MG63 (cell line): ENCODE data around the gene HNF1B. TPM values are rescaled to one million over a fixed set of nuclear protein-coding genes. Genes with fewer than 3 reads are reported as not detected.
A peak's percentile ranks its signal among the peaks of the same experiment; 100 is the strongest.

Experiments
- DNase-seq: peaks from one replicate; pipeline ENCODE4 v3.0.0-alpha.2; 2020
- H3K27me3 ChIP-seq: fragments of 250-450 bp; sonication (Bioruptor Pico); 2 replicates; pipeline ENCODE4 v1.5.1; 2020; ENCODE audit warnings: mild to moderate bottlenecking, moderate library complexity
- H3K36me3 ChIP-seq: fragments of 250-450 bp; sonication (Bioruptor Pico); 2 replicates; pipeline ENCODE4 v1.5.1; 2020; ENCODE audit warnings: mild to moderate bottlenecking, moderate library complexity
- H3K4me3 ChIP-seq: fragments of 250-450 bp; sonication (Bioruptor Pico); 2 replicates; pipeline ENCODE4 v1.5.1; 2020; ENCODE audit warnings: mild to moderate bottlenecking, moderate library complexity
- H3K9me3 ChIP-seq: fragments of 250-450 bp; sonication (Bioruptor Pico); 2 replicates; pipeline ENCODE4 v1.5.1; 2020; ENCODE audit warnings: mild to moderate bottlenecking, moderate library complexity
- total RNA-seq: library from RNA; depleted of rRNA; stranded (reverse); fragments of >200 nt; shearing (Covaris generic); gene quantifications from 2 replicates; pipeline ENCODE4 v1.2.3, GENCODE V29; 2014; ENCODE audit warnings: low replicate concordance

Gene HNF1B
- total RNA-seq, 1 experiment from 2014 or later = not detected

DNA sequence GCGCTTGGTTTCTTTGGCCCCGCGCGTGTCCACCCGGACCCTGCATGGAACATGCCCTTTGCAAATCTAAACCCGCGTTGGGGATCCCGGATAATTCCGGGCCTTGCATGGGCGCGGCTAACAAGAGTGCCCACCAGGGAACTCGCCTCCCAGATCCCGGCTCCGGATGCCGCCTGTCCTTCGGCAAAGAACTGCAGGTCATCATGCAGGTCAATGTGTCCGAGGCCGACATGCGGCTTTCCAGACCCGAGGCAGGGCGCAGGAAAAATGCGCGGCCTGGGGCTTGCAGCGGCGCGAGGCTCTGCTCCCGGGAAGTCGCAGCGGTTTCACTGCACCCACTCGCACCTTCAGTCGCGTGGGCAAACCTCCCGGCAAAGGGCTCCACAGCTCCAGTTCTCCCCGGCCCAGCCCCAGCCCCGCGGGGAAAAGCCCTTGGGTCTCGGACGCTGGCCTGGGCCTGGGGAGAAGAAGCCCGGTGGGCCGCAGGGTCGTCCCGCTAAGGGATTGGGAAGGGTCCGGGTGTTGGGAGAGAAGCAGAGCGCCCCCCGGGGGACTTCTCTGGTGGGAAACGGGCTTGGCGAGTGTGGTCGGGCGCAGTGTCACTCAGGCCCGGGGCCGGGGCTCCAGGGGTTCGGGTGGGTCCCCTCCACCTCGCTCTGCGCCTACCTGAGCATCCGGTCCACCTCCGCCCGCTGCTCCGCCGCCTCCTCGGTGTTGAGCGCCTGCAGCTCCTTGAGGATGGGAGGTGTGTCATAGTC lies 805 bp downstream of the HNF1B start:
- DNase-seq = no peak
- Histone ChIP-seq H3K27me3 (peaks cover 39% of the 10 kb centered on the region), H3K4me3 (no peak overlapping the region)

DNA sequence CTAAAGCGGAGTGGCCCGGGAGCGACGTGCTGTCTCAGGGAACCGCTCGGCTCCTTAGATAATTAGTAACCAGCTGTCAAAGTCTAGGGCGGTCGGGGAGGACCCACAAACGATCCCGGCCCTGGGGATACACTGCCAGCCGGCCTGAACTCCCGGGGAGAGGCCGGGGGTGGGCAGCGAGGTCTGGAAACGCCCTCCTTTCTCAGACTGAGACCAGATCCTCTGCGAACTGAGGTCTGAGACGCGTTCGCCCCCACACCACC lies 1.3 kb downstream of the HNF1B start:
- DNase-seq = no peak
- peaks cover 39% of the 10 kb centered on the region for H3K27me3 ChIP-seq

More for the DNA sequence above, 805 bp downstream of the HNF1B start:
- Histone ChIP-seq H3K9me3 (no peaks in the 10 kb centered on the region), H3K36me3 (no peaks in the 10 kb centered on the region)

DNA sequence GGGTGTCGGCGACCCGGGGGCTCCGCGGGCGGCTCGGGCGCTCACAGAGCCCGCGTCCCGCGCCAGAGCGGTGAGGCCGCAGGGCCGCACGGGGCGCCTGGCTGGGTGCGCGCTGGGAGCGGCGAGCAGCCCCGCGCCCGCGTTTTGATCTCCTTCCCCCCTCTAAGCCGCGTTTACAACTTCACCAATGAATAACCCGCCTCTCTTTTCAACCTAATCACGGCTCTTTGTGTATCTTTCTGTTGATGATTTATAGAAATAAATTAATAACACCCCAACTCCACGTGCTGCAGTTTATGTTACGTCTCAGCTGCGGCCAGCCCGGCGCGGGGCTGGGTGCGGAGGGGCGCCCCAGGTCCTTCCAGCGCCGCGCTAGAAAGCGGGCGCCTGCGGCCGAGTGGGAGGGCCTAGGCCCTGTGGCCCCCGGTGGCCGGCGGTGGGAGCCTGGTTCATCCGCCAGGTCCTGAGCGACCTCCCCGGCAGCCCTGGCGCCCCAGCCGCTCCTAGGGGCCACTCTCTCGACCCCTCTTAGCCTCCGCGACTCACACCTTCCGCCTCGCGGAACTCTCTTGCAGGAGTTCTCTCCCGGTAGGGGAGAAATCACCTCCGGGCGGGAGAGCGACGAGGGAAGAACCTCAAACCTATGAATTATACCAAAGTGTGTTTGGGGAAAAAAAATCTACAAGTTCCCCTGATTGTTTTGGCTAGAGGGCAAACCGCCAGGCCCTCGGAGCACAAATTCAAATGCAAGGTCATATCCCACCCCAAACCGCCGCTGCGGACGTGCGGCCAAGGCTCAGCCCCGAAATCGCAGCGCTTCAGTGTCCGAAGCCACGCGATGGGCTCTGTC lies 1.9 kb downstream of the HNF1B start:
- H3K9me3 ChIP-seq = no peaks in the 10 kb centered on the region
- no peak for DNase-seq
- peaks cover 40% of the 10 kb centered on the region for H3K27me3 ChIP-seq
- no peaks in the 10 kb centered on the region for H3K36me3 ChIP-seq
- H3K4me3 ChIP-seq = peak overlapping the region; percentile 53

More for the DNA sequence above, 1.3 kb downstream of the HNF1B start:
- Histone ChIP-seq H3K36me3 (no peaks in the 10 kb centered on the region), H3K9me3 (no peaks in the 10 kb centered on the region), H3K4me3 (no peak overlapping the region)

DNA sequence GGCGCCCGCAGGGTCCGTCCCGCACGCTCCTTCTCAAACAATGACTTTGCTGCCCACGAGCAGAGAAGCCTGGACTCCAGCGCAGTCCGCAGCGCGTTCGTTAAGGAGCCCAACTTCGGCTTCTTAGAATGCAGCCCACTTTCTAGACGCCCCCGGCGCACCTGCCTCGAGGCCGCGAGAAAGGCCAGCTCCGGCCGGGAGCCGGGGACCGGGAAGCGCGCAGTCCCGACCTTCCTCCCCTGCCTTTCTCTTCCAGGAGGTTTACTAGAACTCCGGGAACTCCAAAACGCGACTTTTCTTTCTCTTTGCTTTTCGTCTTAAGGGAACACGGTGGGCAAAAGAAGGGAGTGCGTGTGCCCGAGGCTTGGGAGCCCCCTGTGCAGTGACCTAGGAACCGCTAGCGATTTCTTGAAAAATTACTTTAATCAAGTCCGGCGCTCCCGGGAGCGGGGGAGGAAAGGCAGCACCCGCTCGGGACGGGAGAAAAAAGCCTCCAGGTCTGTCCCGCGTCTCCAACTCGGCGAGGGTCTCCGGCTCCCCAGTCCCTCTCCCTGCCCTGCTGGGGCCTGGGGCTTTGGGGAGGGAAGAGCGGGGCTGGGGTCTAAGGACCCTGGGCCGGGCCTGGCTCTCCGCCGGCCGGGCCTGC lies 2.6 kb downstream of the HNF1B start:
- no peaks in the 10 kb centered on the region for H3K9me3 ChIP-seq
- H3K36me3 ChIP-seq = no peaks in the 10 kb centered on the region
- peak overlapping the region; percentile 53 for H3K4me3 ChIP-seq
- DNase-seq = peak; percentile 36
- peaks cover 36% of the 10 kb centered on the region for H3K27me3 ChIP-seq

DNA sequence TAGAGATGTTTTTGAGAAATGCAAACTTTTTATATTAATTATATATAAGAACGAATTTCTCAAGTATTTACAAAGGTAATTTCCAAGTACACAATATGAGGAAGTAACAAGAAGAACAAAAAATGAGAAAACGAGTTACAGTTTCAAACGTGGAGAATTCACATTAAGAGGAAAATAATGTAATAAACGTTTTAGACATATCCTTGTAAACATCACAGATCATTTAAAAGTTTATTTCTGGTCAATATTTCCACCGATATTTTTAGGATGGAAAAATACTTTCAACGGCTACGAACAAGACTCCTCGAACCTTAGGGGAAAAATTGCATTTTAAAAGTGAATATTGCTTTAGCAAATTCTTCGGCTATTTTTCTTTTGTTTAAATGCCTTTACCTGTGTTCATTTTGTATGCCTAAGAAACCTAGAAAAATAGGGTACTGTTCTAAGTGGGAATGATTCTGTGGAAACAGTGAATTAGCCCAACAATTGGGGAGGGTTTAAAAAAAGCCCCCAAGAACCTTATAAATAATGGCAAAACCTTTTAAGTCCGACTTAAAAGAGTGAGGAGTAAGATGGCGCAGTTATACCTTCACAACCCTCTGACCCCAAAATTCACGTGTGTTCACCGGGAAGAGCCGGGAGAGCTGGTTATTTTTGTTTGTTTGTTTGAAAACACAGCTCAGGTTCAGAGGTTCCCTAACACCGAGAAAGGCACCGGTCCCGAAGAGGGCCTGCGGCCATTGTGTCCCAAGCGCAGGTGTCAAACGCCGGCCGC lies 3.3 kb downstream of the HNF1B start:
- H3K27me3 ChIP-seq = peaks cover 36% of the 10 kb centered on the region
- H3K4me3 ChIP-seq = peak overlapping the region; percentile 53
- DNase-seq = no peak
- H3K36me3 ChIP-seq = no peaks in the 10 kb centered on the region
- H3K9me3 ChIP-seq = no peaks in the 10 kb centered on the region

DNA sequence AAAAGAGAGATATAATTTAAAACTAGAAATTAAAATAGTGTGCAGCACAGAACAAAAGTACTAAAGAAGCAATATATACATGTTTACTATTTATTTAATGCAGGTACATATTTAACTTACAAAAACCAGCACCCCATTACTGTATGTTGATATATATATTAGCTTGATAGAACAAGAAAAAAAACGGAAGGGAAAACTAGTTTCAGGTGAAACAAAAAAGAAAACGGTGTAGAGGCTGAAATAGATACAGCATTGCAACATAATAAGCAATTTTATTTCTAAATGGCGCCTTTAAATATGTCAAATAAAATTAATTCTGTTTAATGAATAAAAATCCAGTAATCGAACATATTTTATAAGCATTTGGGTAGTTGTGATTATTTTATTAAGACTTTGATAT lies 3.9 kb downstream of the HNF1B start:
- no peak for DNase-seq
- Histone ChIP-seq H3K9me3 (no peaks in the 10 kb centered on the region), H3K36me3 (no peaks in the 10 kb centered on the region), H3K27me3 (peaks cover 36% of the 10 kb centered on the region), H3K4me3 (no peak overlapping the region)

DNA sequence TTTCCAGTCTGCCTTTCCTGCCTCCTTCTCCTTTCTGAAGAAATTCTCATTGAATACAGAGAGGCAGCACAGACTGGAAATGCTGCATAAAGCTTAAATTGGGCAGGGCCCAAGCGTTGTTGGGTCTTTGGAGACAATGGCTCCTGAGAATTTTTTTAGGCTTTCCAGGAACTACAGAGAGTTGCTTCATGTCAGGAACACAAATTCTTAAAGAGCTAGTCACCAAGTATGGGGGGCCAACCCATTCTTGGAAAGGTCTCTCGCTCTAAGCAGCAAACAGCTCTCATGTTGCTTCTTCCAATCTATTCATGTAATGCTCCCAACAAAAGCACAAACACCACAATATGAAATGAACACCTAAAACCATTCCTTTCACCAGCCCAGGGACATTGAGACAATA lies 6.9 kb downstream of the HNF1B start:
- H3K9me3 ChIP-seq = no peaks in the 10 kb centered on the region
- peaks cover 33% of the 10 kb centered on the region for H3K27me3 ChIP-seq
- no peak overlapping the region for H3K4me3 ChIP-seq
- no peak for DNase-seq
- no peaks in the 10 kb centered on the region for H3K36me3 ChIP-seq

DNA sequence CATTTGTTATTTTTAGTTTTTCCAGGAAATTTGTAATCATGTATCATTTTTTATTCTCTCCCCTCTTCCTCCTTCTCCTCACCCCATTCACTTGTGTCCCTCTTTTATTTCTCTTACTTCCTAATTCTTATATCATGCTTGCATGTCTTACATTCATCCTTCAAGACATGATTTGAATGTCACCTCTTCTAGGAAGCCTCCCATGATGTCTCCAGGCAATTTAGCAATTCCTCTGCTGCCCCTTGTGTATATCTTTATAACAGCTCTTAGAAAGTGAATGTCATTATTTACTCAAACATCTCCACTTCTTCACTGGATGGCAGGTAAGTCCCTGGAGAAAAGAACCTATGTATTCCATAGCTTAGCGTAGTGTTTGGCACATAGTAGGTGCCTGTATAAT lies 7.8 kb downstream of the HNF1B start:
- Histone ChIP-seq H3K9me3 (no peaks in the 10 kb centered on the region), H3K4me3 (no peak overlapping the region), H3K36me3 (no peaks in the 10 kb centered on the region), H3K27me3 (peaks cover 27% of the 10 kb centered on the region)
- DNase-seq = no peak

DNA sequence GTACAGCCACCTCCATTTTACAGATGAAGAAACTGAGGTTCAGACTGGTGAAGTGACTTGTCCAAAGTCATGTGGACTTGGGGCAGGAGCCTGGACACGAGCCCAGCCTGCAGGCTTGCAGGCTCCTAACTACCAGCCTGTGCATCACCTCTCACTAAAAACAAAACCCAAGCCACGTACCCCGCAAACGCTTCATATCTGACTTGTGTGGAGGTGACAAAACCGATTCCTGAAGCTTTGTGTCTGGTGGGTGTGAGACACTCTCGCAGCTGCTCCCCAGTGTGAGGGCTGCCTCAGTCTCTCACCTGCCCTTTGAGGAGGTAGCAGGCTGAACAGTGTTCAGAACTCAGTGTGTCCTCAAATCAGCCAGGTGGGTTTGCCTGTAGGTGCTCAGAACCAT lies 8.4 kb downstream of the HNF1B start:
- DNase-seq = no peak
- no peaks in the 10 kb centered on the region for H3K36me3 ChIP-seq
- H3K9me3 ChIP-seq = no peaks in the 10 kb centered on the region
- H3K27me3 ChIP-seq = peaks cover 20% of the 10 kb centered on the region
- H3K4me3 ChIP-seq = no peak overlapping the region

DNA sequence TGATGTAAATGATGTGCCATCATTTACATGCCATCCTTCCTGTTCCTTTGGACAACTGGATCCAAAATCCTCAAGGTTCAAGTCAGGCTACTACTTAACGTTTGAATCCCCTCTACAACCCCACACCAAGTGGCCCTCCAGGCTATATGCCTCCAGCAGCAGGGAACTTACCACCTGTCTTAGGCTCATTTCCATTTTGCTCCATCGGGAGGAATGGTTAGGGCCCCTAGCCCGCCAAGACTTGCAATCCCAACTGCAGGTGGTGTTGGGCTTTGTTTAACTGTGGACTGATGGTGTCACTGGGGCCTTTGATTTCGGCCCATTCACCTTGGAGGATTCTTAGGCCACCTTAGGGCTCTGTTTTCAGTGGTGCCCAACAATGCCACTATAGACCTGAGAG lies 9.7 kb downstream of the HNF1B start:
- DNase-seq = no peak
- no peaks in the 10 kb centered on the region for H3K36me3 ChIP-seq
- H3K4me3 ChIP-seq = no peak overlapping the region
- peaks cover 8% of the 10 kb centered on the region for H3K27me3 ChIP-seq
- no peaks in the 10 kb centered on the region for H3K9me3 ChIP-seq

DNA sequence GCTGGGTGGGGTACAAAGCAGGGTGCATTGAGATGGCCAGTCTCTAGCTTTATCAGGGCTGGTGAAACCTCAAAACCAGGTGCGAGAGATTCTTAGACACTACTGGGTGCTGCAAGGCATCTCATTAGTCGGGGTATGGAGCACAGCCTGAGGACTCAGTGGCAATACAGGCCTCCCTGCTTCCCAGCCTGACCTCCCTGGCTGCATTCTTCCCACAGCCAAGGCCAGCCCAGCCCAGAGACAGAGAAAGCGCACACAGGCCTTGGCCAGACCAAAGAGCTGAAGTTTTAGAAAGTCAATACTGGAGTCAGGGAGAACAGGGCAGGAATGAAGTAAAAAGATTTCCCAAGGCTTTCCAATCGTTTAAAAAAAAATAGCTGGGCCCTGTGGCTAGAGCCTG lies 12.5 kb downstream of the HNF1B start:
- H3K9me3 ChIP-seq = no peaks in the 10 kb centered on the region
- DNase-seq = no peak
- H3K27me3 ChIP-seq = no peaks in the 10 kb centered on the region
- no peak overlapping the region for H3K4me3 ChIP-seq
- H3K36me3 ChIP-seq = no peaks in the 10 kb centered on the region

DNA sequence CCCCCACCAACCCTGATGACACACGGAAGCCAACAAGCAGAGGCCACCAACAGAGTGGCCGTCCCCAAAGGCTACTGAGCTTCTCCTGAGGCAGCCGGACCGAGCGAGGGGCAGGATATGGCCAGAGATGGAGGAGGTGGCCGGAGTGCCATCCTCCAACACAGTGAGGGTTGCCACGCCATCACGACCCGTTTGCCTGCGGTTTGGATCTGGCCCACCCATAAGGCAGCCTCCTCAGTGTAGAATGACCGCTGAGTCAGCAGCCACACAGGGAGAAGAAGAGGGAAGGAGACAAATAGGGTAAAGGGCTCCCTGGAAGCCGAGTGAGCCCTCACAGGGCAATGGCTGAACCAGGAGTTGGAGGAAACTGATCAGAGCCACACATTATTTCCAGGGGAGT lies 13.8 kb downstream of the HNF1B start:
- H3K4me3 ChIP-seq = no peak overlapping the region
- H3K36me3 ChIP-seq = no peaks in the 10 kb centered on the region
- H3K9me3 ChIP-seq = no peaks in the 10 kb centered on the region
- no peak for DNase-seq
- H3K27me3 ChIP-seq = no peaks in the 10 kb centered on the region

DNA sequence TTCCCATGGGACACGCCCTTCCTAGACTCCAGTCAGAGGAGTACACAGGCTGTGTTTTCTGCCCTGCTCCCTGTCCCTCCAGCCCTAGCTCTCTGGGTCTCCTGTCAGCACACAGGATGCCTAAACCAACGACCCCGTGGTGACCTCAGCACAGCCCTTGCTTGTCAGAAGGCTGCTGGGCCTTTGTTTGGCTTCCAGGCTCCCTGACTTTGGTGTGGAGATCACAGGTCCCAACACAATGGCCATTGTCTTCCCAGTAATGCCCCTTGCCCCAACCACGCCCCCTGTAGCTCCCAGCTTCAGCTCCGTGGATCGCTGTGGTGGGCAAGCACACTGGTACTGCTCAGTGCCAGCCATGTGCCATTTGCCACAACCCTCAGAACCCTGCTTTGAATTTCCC lies 15.0 kb downstream of the HNF1B start:
- DNase-seq = no peak
- Histone ChIP-seq H3K27me3 (no peaks in the 10 kb centered on the region), H3K4me3 (no peak overlapping the region), H3K9me3 (no peaks in the 10 kb centered on the region), H3K36me3 (no peaks in the 10 kb centered on the region)

DNA sequence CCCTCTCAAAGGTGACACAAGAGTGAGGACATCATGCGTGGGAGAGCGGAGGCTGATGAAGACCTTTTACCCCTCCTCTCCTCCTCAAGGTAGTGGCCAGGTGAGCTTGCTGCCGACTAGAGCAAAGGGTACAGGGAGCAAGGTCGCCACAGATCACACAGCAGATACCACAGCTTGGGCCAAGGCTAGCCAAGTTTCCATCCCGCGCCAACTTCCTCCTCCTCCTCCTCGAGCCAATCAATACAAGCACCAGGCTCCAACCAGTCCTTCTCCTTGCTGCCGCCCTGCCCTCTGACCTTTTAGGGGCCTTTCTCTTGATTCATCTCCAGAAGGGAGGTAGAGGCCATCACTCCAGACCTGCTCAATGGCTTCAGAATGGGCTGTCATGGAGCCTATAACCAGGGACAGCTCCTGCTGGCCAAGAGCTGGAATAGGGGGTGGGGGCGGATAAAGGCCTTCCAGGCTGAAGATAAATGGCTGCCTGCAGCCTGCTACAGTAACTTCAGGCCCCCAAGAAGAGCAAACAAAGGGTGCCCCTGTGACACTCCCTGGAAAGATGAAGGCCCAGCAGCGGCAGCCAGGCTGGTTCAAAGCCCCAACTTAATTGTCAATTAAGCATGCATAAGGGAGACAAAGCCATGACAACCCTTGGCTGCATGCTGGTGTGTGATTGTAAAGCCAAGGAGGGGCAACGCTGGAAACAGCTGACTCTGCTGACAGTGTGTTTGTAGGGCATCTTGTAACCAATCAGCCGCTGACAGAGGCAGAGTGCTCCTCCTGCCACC lies 17.8 kb downstream of the HNF1B start:
- Histone ChIP-seq H3K36me3 (no peaks in the 10 kb centered on the region), H3K27me3 (no peaks in the 10 kb centered on the region), H3K4me3 (no peak overlapping the region), H3K9me3 (no peaks in the 10 kb centered on the region)
- no peak for DNase-seq

DNA sequence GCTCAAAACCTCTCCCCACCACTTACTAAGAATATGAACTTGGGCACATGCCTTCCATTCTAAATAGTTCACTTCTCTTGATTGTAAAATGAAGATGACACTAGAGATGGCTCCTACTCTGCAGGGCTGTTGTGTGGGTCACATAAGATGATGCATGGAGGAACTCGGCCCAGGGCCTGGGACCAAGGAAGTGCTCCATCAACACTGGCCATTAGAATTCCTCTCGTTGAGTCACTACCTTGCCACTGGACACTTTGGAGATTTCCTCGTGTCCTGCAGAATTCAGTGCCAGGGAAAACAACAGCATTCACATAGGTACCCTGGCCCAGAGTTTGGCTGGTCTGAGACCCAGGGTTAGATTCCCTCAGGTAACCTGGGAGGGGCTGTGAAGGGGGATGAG lies 18.6 kb downstream of the HNF1B start:
- Histone ChIP-seq H3K27me3 (no peaks in the 10 kb centered on the region), H3K36me3 (no peaks in the 10 kb centered on the region), H3K9me3 (no peaks in the 10 kb centered on the region), H3K4me3 (no peak overlapping the region)
- no peak for DNase-seq

DNA sequence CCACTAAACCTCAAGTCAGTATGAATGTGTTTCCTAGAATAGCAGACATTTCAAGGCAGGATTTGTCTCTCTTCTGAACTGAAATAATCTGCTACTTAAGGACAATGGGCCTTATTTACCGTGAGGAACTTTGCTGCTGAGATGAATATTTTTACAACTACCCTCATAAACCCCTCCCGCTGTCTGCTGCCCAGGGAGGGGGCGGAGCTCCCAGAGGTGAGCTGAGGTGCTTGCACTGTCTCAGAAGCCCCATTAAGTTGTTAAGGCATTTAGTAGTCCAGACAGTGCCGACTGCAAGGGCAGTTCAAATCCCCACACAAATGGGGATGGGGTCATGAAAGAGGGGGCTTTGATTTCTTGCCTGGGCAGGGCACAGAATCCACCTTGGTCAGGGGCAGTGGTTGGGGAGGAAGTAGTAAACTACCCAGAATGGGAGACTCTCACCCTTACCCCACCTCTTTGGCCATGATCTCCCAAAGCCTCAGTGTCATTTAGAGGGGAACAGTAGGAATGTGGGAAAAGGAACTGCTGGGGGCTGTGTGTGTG lies 19.2 kb downstream of the HNF1B start:
- no peaks in the 10 kb centered on the region for H3K36me3 ChIP-seq
- no peak overlapping the region for H3K4me3 ChIP-seq
- H3K27me3 ChIP-seq = no peaks in the 10 kb centered on the region
- no peaks in the 10 kb centered on the region for H3K9me3 ChIP-seq
- no peak for DNase-seq
